ENCODE measurements around the gene NDUFS3.

DNA sequence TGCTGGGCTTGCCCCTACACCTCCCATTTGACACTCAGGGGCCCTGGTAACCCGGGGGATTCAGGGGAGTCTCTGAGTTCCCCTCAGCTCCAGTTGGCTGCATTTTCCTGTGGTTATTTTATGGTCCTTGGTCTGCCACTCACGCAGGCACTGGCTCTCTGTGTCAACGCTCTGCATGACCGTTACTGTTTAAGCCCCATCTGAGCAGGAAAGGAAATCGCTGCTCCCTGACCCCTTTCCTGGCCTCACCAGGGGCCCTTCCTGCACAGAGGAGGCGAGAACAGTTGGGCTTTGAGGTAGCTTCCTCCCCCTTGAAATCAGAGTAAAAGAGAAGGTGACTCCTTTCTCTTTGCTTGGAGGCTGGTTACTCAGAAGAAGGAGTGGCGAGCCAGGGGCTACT lies 12.9 kb downstream of the NDUFS3 start:
- no peak for TF ChIP-seq CTCF (conservative IDR thresholded peaks at IDR 0.05)
- no peak for TF ChIP-seq ZFX (IDR thresholded peaks at IDR 0.05)

Measured in C4-2B (cell line).